C4-2B (cell line): ENCODE data around the gene PEAK3.

Experiments used
- CTCF ChIP-seq: fragments of 450-650 bp; conservative IDR thresholded peaks from 2 replicates; pipeline ENCODE4 v1.5.1; 2017; ENCODE audit warnings: mild to moderate bottlenecking
- ZFX ChIP-seq: fragments of 450-650 bp; IDR thresholded peaks from 2 replicates; pipeline ENCODE4 v1.6.1; 2017

GRCh38 chr19:2309734-2310362, 27.9 kb upstream of the PEAK3 start:
- no peak for TF ChIP-seq CTCF
- TF ChIP-seq ZFX = no peak
